DND-41 (cell line): ENCODE results near the gene DNAJC4.

Experiments
- ATAC-seq: fragments of 200-7000 bp; cut with Tn5 transposase; 3 replicates; pipeline ENCODE4 v1.9.1; 2021; ENCODE audit warnings: low read depth; ENCODE audit not compliant: insufficient read depth
- DNase-seq: peaks from one replicate; pipeline ENCODE4 v3.0.0-alpha.2; 2020
- H2AFZ ChIP-seq: 2 replicates; pipeline ENCODE4 v1.6.0; 2012; ENCODE audit warnings: low read depth, low read length
- H3K27ac ChIP-seq: 2 replicates; pipeline ENCODE4 v1.5.1; 2012; ENCODE audit warnings: low read length, inconsistent platforms
- H3K27me3 ChIP-seq: fragments of 200-600 bp; sonication (generic); 2 replicates; pipeline ENCODE4 v1.6.0; 2012; ENCODE audit warnings: low read length, mild to moderate bottlenecking, inconsistent platforms; ENCODE audit not compliant: insufficient read depth, poor library complexity
- H3K36me3 ChIP-seq: 2 replicates; pipeline ENCODE4 v1.5.1; 2012; ENCODE audit warnings: low read length, inconsistent platforms; ENCODE audit not compliant: insufficient read depth
- H3K4me1 ChIP-seq: 2 replicates; pipeline ENCODE4 v1.5.1; 2012; ENCODE audit warnings: mild to moderate bottlenecking, low read length; ENCODE audit not compliant: insufficient read depth
- H3K4me2 ChIP-seq: 2 replicates; pipeline ENCODE4 v1.6.0; 2012; ENCODE audit warnings: mild to moderate bottlenecking, moderate library complexity, low read length, inconsistent platforms; ENCODE audit not compliant: insufficient read depth
- H3K4me3 ChIP-seq, 2 experiments: fragments of 200-600 bp in 1 of 2; shearing (Covaris generic) in 1 of 2; 2 replicates each; pipeline ENCODE4 v1.5.1; 2012 to 2016; ENCODE audit warnings: inconsistent platforms in 2 of 2, low read length in 2 of 2, mild to moderate bottlenecking in 2 of 2, low read depth in 1 of 2, moderate library complexity in 1 of 2
- H3K79me2 ChIP-seq: 2 replicates; pipeline ENCODE4 v1.6.0; 2012; ENCODE audit warnings: low read length, inconsistent platforms; ENCODE audit not compliant: insufficient read depth
- H3K9ac ChIP-seq: 2 replicates; pipeline ENCODE4 v1.6.0; 2012; ENCODE audit warnings: low read depth, mild to moderate bottlenecking, inconsistent platforms, low read length, moderate library complexity
- H3K9me3 ChIP-seq: 2 replicates; pipeline ENCODE4 v1.5.1; 2012; ENCODE audit warnings: low read length, moderate library complexity, mild to moderate bottlenecking, inconsistent platforms; ENCODE audit not compliant: insufficient read depth, severe bottlenecking
- H4K20me1 ChIP-seq: 2 replicates; pipeline ENCODE4 v1.6.0; 2012; ENCODE audit warnings: low read length; ENCODE audit not compliant: insufficient read depth
- EZH2 ChIP-seq: IDR thresholded peaks from 3 replicates; pipeline ENCODE4 v1.6.1; 2012; ENCODE audit warnings: borderline replicate concordance, low read depth, mild to moderate bottlenecking, moderate library complexity, low read length, inconsistent platforms; ENCODE audit not compliant: severe bottlenecking
- TF ChIP-seq, protein P1 (sequence below): IDR thresholded peaks from 2 replicates; pipeline ENCODE4 v1.5.1; 2012; ENCODE audit warnings: borderline replicate concordance, low read length, moderate library complexity, mild to moderate bottlenecking; ENCODE audit not compliant: poor library complexity, severe bottlenecking; ENCODE audit errors: extremely low read depth

Gene DNAJC4

DNA sequence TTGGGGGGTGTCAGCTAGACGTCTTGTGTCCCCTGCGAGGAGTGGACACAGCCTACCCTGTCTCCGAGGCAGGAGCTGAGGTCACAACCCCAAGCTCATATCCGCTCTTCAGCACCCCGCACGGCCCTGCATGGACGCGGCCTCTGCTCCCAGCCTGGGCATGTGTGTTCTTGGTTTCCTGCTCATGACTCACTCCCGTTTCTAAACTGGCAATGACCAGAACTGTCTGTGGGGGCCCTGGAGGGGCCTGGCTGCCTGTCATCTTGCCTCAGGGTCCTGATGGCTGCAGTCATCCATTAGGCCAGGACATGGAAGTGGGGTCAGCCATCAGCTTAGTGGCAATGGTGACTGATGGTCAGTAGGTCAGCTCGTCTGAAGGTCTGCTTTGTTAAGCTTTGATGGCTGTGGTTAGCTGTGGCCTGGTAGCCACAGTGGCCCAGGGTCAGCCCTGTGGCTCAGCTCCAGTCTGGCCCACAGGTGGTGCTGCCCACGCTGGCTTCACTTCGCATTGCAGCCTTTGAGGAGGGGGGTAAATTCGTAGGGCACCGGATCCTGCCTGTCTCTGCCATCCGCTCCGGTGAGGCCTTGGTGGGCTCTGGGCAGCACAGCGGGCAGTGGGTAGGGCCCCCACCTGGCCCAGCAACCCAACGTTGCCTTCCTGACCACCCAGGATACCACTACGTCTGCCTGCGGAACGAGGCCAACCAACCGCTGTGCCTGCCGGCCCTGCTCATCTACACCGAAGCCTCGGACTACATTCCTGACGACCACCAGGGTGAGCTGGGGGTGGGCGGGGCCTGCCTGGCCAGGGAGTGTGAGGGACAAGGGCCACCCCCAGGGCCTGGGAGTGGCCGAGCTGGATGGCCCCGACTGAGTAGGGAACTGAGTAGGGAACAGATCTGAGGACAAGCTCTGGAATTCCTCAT lies 32.9 kb downstream of the DNAJC4 start:
- H4K20me1 ChIP-seq, result no peaks in the 10 kb centered on the region
- peaks cover 5% of the 10 kb centered on the region for H3K4me1 ChIP-seq
- no peak for ATAC-seq
- H3K27me3 ChIP-seq, result no peaks in the 10 kb centered on the region
- H3K9ac ChIP-seq, result no peak overlapping the region
- no peak for TF ChIP-seq EZH2
- TF ChIP-seq, protein P1, sequence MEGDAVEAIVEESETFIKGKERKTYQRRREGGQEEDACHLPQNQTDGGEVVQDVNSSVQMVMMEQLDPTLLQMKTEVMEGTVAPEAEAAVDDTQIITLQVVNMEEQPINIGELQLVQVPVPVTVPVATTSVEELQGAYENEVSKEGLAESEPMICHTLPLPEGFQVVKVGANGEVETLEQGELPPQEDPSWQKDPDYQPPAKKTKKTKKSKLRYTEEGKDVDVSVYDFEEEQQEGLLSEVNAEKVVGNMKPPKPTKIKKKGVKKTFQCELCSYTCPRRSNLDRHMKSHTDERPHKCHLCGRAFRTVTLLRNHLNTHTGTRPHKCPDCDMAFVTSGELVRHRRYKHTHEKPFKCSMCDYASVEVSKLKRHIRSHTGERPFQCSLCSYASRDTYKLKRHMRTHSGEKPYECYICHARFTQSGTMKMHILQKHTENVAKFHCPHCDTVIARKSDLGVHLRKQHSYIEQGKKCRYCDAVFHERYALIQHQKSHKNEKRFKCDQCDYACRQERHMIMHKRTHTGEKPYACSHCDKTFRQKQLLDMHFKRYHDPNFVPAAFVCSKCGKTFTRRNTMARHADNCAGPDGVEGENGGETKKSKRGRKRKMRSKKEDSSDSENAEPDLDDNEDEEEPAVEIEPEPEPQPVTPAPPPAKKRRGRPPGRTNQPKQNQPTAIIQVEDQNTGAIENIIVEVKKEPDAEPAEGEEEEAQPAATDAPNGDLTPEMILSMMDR, result no peak
- DNase-seq, result no peak
- H3K79me2 ChIP-seq, result peaks cover 1% of the 10 kb centered on the region; the same call in 1 of the 2 replicates
- no peak overlapping the region for H3K4me3 ChIP-seq
- no peak overlapping the region for H2AFZ ChIP-seq
- H3K36me3 ChIP-seq, result peaks cover 44% of the 10 kb centered on the region
- H3K27ac ChIP-seq, result no peak overlapping the region
- H3K9me3 ChIP-seq, result no peaks in the 10 kb centered on the region
- no peak overlapping the region for H3K4me2 ChIP-seq

DNA sequence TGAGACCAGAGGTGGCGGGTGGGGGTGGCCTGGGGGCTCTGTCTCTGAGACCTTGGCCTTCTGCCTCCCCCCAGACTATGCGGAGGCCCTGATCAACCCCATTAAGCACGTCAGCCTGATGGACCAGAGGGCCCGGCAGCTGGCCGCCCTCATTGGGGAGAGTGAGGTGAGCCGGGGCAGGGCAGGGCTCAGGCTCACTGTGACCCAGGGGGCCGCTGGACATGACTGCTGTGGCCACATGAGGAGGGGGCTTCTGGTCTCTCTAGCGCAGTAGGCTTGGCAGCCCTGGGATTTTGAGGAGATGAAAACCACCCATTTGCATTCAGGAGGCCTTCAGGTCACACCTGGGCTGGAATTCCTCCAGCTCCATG lies 33.6 kb downstream of the DNAJC4 start:
- no peak overlapping the region for H2AFZ ChIP-seq
- H4K20me1 ChIP-seq, result no peaks in the 10 kb centered on the region
- peaks cover 11% of the 10 kb centered on the region for H3K4me1 ChIP-seq
- DNase-seq, result no peak
- H3K9ac ChIP-seq, result no peak overlapping the region
- H3K4me3 ChIP-seq, result no peak overlapping the region
- H3K36me3 ChIP-seq, result peaks cover 38% of the 10 kb centered on the region
- no peak overlapping the region for H3K27ac ChIP-seq
- no peaks in the 10 kb centered on the region for H3K9me3 ChIP-seq
- H3K4me2 ChIP-seq, result no peak overlapping the region
- peaks cover 8% of the 10 kb centered on the region for H3K79me2 ChIP-seq
- no peaks in the 10 kb centered on the region for H3K27me3 ChIP-seq
- no peak for ATAC-seq
- no peak for TF ChIP-seq EZH2
- TF ChIP-seq, protein P1, result no peak

DNA sequence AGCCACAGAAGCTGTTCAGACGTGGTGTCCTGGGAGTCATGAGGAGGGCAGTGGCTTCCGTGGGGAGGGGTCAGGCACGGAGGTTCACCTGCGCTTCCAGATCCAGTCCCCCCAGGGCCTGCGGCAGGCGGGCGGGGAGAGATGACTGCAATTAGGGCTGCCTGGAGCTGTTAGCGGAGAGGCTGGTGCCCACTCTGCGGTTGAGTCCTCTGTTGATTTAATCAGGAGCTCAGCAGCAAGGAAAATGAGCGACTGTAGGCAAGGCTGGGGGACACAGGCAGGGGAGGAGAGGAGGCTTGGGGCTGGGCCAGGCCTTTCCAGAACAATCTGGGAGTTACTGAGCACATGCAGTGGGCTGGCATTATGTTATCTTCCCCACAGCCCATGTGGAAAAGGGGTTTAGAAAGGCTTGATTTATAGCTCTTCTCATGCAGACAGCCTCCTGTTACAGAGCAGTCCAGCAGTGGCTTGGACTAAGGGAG lies 34.1 kb downstream of the DNAJC4 start:
- H3K36me3 ChIP-seq, result peaks cover 34% of the 10 kb centered on the region

More for the DNA sequence above, 34.1 kb downstream of the DNAJC4 start:
- Histone ChIP-seq H3K79me2 (peaks cover 12% of the 10 kb centered on the region), H3K27ac (no peak overlapping the region), H3K4me1 (peaks cover 14% of the 10 kb centered on the region), H3K9me3 (no peaks in the 10 kb centered on the region), H3K27me3 (no peaks in the 10 kb centered on the region), H4K20me1 (no peaks in the 10 kb centered on the region), H2AFZ (no peak overlapping the region), H3K4me3 (no peak overlapping the region), H3K4me2 (no peak overlapping the region), H3K9ac (no peak overlapping the region)
- DNase-seq (no peak), ATAC-seq (no peak)
- TF ChIP-seq EZH2, result no peak
- TF ChIP-seq, protein P1, result no peak
